Stimulated activated CD8-positive, alpha-beta memory T cell treated with anti-CD3 and anti-CD28 coated beads, Interleukin-12 subunit alpha, Interleukin-12 subunit beta, amount 100 ng/mL, for 1 hour (primary cell): ENCODE data around the gene MAGEF1.

Experiments
- DNase-seq: peaks from one replicate; pipeline ENCODE4 v3.0.0-alpha.2; 2020; ENCODE audit warnings: low read depth

Gene MAGEF1

DNA sequence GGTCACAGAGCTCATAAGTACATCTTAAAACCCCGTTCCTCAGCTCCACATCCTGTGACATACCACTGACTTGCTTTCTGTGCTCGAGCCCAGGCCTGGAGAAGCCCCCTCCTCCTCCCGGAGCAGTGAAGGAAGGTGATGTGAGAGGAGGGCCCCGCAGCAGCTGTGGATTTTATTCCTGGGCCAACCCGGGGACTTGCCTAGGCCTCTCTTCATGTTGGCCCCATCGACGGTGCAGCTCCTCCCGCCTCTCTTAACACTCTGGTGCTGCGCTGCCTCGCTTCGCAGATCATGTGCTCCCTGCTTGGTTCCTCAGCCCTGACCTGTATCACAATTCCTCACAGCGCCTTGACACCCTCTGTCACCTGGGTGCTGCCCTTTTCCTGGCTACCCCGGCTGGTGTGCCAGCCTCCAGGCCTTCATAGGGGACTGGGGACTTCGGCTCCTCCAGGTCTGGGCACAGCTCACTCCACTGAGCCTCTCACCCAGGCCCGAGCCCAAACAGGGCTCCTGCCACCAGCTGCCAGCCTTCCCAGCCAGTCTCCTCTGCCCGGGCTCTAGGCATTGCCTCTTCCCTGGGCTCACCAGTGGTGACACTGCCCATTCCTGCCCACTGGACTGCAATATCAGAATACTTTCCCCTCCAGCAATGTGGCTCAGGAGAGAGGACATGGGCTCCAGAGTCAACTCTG, 21.5 kb downstream of the MAGEF1 start:
- no peak for DNase-seq

DNA sequence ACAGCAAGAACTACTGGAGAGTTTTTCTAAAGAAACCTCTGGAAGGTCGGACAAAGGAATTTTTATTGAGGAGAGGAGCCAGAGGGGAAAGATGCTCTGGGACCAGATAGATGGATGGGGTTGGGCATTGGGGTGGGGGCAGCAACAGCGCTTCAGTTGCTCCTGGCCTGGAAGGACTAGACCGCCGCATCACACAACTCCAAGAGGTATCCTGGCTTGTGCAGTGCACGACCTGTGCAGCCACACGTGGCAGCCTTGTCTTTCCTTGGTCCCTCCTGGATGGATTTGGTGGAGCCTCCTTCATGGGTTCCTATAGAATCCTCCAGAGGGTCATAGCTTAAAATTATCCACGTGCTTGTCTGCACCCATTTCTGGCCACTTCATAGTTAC, 23.0 kb downstream of the MAGEF1 start:
- no peak for DNase-seq

DNA sequence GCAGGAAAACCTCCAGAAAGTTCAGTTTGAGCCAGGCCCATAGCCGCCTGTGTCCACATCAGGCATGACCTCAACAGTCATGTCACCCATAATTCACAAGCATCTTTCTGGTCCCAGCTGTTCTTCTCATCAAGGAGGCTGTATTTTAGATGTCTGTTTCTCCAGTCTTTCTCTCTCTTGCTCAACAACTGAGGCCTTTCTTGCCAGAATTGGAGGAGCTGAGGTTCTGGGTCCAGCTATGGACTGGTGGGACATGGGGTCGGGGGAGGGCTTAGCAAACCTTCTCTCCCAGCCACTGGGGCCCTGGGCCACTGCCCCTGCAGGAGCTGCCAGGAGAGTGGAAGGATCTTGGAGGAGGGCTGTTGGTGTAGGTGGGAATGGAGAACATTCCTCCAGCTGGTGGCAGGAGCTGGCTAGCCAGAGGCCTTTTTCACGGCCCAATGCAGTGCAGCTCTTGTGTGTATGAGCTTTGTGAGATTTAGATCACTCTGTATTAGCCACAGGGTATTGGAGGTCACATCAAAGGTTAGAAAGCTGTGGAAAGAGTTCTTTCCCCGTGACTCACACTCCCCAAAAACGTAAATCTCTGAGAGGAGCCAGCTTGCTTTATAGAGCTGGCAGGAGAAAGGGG, 23.5 kb downstream of the MAGEF1 start:
- DNase-seq = no peak

DNA sequence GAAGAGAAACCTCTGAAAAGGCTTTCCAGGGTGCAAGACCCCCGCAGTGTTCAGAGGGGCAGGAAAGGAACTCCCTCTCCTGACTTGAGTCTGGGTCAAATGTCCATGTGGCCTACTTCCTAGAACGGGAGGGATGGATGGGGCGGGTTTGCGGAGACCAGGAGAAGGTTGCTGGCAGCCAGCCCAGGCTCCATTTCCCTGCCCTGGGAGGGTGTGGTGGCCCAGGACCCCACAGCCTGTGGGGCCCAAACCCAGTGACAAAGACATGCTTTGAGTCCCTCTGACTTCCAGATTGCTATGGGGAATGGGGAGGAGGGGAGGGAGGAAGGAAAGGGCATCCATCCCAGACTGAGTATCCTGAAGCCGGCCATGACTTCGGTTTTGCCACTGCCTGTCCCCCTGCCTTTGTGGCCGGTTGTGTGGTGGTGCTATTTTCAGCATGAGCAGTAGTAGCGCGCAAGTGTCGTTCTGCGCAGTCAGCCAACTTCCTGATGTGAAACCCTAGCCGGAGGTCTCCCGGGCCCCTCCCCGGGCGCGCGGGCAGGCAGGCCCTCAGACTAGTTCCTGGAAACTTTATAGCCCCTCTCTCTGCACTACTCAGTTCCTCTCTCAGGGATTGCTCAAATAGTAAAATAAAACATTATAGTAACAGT, 24.4 kb downstream of the MAGEF1 start:
- DNase-seq = no peak

DNA sequence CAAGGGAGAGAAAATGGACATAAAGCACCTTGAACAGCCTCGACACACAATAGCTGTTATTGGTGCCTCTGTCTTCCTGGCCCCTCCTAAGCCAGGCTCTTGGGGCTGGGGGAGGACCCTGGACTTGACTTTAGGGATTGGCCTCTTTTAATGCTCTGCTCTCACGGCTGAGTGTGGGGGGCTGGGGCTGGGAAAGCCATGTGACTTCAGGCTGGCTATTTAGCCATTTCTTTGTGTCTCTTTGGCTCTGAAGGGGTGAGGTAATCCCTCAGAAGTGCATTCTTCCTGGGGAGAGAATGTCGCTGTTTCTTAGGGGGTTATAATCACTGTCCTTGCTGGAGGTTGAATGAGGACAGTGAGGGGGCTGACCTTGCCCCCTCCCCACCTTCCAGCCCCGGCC, 26.2 kb downstream of the MAGEF1 start:
- DNase-seq = no peak

DNA sequence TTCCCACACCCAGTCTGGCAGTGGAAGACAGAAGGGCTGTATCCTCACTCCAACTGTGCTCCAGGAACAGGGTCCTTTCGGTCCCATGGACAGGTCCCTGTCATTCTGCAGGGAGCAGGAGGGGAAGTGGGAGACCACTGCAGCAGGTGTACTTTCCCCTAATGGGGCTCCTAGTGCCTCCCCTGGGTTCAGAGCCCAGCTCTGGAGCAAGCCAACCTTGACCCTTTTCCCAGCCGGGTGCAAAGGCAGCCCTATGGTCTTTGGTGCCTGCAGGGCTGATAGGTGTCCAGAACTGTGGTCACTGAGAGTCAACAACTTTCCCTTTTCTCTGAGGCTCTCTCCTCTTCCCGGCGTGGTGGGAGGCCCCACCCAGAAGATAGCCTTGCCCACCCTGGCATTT, 26.8 kb downstream of the MAGEF1 start:
- DNase-seq = no peak

DNA sequence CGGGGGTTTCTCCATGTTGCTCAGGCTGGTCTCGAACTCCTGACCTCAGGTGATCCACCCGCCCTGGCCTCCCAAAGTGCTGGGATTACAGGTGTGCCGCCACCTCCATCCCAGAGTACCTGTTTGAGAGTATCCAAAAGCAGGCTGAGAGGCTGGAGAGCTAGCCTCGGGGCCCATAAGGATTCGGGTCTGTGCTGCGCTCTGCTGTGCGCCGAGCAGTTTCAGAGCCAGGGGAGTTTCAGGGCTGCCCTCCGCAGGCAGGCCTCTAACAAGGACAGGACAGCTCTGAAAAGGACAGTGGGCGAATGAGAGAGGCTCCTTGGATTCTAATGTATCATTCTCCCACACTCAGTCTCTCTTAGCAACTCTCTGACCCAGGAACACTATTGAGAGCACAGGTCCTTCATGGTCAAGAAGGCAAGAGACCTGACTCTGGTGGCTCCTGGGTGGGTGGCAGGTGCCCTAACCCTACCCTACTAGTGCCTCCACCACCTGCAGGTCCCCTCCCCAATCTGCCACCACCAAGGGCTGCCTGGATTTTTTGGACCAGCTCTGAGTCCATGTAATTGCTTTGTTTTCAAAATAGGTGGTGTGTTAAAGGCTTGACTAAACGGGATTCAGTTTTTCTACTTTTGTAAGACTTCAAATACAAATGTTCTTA, 27.8 kb downstream of the MAGEF1 start:
- no peak for DNase-seq

DNA sequence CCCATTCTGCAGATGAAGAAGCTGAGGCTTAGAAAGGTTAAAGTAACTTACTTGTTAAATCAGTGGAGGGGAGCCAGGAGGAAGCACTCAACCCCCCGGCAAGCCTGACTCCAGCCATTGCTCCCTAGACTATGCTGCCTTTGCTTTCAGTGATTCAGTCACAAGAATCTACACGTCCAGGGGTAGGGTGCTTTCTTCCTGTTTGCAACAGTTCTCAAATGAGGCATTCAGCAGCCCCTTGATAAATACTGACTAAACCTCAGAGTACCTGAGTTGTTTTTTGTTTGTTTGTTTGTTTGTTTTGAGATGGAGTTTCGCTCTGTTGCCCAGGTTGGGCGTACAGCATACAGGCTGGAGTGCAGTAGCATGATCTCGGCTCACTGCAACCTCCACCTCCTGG, 28.6 kb downstream of the MAGEF1 start:
- no peak for DNase-seq

DNA sequence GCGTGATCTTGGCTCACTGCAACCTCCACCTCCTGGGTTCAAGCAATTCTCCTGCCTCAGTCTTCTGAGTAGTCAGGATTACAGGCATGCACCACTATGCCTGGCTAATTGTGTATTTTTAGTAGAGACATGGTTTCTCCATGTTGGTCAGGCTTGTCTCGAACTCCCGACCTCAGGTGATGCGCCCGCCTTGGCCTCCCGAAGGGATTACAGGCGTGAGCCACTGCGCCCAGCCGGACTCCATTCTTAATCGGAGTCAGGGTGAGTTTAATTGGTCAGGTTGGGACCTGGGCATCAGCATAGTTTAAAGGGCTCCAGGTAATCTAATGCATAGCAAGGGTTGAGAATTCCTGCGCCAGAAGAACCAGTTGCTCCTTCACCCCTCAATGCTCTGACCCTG, 29.2 kb downstream of the MAGEF1 start:
- no peak for DNase-seq

DNA sequence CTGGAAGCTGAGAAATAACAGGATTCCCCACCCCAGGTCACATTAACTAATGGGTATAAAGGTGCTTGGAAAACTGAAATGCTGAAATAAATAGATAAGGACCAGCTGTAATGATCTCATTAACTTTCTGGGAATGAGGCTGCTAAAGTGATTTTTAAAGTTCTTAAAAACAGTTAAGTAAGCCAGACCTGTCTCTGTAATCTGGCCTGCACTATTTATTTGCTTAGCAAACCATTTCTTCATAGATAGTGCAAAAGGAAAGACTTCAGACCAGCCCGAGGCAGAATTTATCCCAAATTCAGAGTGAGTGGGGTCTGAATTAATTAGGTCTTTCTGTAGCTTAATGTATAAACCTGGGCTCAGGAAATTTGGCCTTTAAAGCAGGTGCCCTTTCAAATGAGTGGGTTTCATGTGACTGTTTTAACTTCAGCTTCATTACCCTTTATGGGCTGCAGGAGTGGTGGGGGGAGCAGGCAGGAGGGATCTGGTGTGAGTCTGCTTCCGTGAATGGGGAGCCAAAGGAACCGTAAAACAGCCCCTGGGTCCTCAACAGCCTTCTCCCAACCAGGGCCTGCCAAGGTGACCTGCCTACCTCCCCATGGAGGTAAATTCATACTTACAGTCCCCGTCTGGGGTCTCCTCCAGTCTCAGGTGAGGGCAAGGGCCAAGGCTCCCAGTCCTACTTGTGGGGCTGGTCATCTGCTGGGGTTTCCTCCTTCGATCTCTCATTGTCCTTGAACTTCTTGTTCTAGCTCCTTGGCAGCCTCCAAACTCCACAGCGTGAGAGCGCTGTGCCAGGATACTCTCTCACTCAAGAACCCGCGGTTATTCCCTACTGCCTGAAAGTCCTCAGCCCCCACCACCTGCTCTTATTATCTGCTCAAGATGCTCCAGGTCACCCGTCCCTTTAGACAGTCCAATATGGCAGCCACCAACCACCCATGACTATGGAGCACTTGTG, 31.2 kb downstream of the MAGEF1 start:
- no peak for DNase-seq

DNA sequence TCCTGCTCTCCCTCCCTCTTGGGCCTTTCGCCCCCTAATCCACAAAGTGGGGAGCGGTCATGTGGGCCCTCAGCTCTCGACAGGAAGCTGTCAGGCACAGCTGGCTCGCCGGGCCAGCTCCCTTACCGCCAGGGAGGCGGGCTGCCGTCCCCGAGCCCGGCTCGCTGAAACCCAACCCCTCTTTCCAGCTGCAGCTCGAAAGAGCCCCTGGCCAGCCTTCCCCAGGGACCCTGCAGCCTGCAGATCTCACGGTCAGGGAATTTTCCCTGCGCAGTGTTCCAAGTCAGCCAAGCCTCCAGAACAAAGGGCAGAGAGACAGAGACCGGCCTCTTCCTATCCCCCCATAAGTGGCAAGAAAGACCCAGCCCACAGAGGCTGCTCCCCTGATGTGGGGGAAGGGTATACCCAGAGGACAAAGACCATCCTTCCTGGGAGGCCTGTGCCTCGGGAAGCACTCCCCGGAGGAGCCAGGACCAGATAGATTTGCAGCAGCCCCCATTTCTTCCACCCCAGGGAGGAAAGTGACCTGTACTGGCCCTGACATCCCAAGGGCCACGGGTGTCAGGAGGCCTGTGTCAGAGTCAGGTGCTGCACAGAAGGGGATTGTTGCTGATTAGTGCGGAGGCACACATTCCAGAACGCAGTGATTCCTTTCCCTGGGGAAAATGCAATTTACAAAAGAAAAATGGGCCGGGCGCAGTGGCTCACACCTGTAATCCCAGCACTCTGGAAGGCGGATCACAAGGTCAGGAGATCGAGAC, 32.6 kb downstream of the MAGEF1 start:
- DNase-seq = no peak

DNA sequence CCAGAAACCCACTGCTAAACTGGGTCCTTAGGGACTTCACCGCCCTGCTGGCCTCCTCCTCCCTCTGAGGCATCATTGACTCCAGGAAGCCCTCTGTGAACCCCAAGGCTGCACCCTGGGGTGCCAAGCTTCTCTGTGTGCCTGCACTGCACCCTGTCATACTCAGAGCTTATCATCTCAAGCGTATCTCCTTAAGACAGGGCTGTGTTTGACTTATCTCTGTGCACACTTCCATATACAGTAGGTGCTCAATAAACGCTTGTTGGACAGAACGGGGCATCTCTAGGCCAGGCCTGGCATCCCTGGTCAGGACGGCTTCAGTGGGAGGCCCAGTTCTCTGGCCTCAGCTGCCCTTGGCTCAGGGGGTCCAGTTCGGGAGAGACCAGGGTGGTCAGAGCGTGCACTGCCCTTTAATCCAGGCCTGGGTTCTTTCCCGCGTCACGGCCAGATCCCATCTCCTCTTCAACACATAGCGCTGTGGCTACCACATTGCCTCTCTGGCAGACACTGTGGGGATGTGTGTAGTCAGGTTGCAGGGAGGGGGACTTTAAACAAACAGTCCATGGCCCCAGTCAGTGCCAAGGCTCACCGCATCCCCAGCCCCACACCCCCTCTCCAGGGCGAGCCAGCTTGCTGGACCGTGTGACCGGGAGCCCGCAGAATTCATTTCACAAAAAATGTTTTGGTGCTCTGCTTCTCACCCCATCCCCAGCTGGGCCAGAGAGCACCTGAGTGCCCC, 33.4 kb downstream of the MAGEF1 start:
- no peak for DNase-seq

DNA sequence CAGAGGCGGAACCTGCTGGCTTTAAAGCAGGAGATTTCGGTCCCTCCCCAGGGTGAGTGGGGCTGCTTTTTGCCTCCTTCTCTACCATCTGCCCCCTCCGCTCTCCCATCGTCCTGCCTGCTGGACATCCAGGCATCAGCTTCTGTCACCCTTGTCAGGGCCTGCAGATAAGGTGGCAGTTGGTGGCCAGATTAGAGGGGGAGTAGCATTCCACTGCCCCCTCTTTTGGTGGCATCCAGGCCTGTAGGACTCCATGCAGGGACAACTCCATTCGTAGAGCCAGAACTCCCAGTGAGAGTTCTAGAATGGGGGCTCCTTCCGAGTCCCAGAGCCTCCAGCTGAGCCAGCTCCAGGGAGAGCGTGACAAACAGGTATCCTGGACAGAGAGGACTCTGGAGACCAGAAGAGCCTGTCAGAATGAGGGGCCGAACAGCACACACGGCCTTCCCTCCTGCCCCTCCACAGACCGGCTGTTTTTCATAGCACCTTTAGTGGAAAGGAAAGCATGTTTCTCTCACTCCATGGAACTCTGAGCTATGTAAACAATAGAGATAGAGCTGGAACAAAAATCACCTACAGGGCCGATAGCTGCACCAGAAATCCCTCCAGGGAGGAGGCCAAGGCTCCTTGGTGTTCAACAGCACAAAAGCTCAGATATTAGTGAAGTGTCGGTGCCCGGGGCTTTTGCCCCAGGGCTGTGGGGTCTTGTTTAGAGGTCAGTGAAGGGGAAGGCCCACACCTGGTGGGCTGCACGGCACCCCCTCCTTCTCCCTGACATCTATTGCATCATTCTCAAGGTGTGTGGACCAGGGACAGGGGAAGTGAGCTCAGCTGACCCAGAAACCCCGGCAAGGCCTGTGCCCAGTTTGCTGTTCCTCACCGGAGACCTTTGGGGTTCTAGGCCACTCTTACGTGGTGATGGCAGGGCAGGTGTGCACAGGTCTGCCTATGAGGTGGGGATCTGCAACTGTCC, 34.2 kb downstream of the MAGEF1 start:
- DNase-seq = no peak

DNA sequence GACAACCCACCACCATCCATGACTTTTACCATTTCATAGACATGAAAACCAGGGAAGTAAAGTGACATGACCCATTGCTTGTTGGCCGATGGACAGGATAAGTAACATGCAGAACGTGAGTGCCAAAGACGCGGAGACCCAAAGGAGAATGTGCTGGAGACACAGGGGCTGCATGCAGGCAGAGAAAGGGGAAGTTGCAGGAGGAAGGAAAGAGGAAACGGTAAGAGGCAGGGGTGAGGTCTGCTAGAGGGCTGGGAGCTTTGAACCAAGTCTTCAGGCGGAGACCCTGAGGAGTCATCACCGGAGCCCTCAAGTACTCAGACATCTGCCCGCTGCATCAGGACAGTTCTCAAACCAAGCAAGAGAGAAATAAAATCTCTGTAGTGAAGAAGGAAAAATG, 34.9 kb downstream of the MAGEF1 start:
- DNase-seq = no peak

DNA sequence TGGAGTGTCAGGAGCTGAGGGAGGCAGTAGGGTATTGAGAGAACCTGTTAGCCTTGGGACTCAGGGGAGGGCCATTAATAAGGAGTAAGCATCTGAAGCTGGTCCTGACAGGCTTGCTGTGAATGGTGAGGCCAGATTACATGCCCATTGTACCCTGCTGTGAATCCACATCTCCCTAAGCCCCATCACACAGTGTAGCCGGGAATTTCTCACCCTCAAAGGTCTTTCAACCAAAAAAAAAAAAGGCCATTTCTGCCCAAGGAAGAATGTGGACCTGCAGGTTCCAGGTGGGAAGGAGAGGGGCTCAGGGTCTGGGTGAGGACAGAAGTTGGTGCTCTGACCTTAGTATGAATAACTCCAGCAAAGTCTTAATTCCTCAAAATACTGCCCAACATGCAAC, 37.2 kb downstream of the MAGEF1 start:
- no peak for DNase-seq

DNA sequence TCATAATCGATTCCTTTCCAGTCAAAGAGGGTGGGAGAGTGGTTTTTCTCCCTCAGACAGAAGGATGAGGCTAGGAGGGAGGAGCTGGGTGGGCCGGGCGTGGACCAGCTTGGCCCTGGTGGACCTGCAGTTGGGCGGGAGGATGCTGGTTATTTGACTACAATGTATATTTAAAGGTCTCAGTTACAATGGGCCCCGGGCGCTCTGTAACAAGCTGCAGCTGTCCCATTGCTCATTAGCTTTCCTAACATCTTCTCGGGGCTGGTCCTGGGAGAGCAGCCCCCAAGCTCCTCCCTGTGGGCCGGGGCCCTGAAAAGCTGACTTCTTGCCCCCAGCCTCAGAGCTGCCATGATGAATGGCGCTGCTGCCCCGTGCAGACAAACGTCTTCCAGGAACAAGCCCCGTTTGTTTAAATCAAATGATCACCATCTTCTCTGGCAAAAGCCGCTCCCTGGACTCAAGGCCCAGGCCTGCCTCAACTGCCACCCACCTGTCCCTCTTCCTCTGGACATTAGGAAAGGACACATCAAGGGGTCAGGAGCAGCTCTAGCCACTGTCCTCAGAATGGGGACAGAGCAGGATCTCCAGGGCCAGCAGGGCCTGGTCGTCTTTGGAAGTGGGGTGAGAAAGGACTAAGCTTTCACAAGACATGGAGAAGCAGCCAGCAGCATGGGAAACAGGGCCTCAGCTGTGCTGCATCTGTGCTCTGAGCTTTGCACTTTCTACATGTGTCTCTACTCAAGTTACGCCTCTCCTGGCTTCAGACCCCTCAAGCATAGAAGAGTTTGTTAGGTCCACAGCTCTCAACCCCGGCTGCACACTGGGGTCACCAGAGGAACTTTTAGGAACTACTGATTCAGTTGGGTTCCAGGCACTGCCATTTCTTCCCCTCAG, 38.6 kb downstream of the MAGEF1 start:
- no peak for DNase-seq

DNA sequence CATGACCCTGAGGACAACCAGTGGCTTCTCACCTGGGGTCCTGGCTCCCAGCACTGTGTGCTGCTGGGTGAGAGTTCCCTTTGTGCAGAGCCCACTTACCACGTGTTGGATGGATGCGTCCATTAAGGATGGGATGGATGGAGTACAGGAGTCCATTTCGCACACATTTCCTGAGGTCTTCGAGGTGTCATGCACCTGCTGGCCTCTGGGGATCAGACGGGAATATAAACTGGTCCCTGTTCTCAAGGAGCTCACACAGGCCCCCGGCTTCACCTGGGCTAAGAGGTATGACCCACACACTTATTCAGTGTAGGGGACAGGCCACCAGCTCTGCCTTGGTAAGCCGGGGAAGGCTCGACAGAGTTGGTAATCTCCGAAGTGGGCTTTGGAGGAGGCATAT, 39.5 kb downstream of the MAGEF1 start:
- DNase-seq = no peak

DNA sequence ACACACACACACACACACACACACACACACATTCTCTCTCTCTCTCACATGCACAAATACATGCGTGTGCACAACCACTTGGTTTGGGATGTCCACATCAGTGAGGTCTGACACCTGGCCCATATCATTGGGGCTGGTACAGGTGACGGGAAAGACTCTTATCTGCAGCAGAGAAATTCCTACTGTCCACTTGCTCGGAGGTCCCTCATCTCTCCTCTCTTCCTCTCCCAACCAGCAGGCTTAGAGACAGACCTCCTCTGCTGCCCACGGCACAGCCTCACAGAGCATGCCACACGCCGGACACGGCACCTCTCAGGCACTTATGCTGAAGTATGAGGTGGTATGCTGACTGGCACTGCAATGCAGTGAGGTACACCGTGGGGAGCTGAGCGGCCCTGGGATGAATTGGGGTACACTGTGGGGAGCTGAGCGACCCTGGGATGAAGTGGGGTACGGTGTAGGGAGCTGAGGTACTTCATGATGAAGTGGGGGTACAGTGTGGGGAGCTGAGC, 41.7 kb downstream of the MAGEF1 start:
- DNase-seq = no peak
